Activated CD8-positive, alpha-beta T cell treated with anti-CD3 and anti-CD28 coated beads, Interleukin-2, amount 10 ng/mL, durations not matched to agents 7 days and 5 days (primary cell): ENCODE measurements around the gene B4GALT2. TPM values are rescaled to one million over a fixed set of nuclear protein-coding genes. Genes with fewer than 3 reads are reported as not detected.

Experiments used
- ATAC-seq: fragments of 150-1000 bp; cut with Tn5 transposase; one replicate; pipeline ENCODE4 v1.10.0; 2021; ENCODE audit warnings: moderate library complexity
- CTCF ChIA-PET: fragments of 350-600 bp; sonication (Branson Sonifier 250); formaldehyde crosslinking; loops from one replicate; lab custom pipeline; 2021; ENCODE audit warnings: antibody characterized with exemption; lab: Charles Lee
- POLR2A ChIA-PET: fragments of 350-600 bp; sonication (Branson Sonifier 250); formaldehyde crosslinking; loops from one replicate; lab custom pipeline; 2021; ENCODE audit warnings: antibody characterized with exemption; lab: Charles Lee
- DNase-seq: peaks from one replicate; pipeline ENCODE4 v3.0.0-alpha.2; 2020
- H3K27ac Mint-ChIP-seq: one replicate; pipeline ENCODE4 v1.8.0; 2021; ENCODE audit warnings: mild to moderate bottlenecking, mixed read lengths
- H3K27me3 Mint-ChIP-seq: one replicate; pipeline ENCODE4 v1.8.0; 2021; ENCODE audit warnings: low read depth, mixed read lengths
- H3K36me3 Mint-ChIP-seq: one replicate; pipeline ENCODE4 v1.8.0; 2021; ENCODE audit warnings: low read depth, mixed read lengths
- H3K4me1 Mint-ChIP-seq: one replicate; pipeline ENCODE4 v1.8.0; 2021; ENCODE audit warnings: low read depth, mixed read lengths
- H3K4me3 Mint-ChIP-seq: one replicate; pipeline ENCODE4 v1.8.0; 2021; ENCODE audit warnings: mild to moderate bottlenecking, mixed read lengths
- H3K9me3 Mint-ChIP-seq: one replicate; pipeline ENCODE4 v1.8.0; 2022; ENCODE audit warnings: mixed read lengths; ENCODE audit not compliant: insufficient read depth
- total RNA-seq, 2 experiments: library from RNA; stranded (reverse); gene quantifications; one replicate each; pipeline ENCODE4 v1.2.3, GENCODE V29; 2021

B4GALT2 gene
- total RNA-seq, 2 experiments from 2014 or later, result 20.1 to 20.2 TPM

GRCh38 chr1:43947061-43947873, 31.7 kb upstream of the B4GALT2 start:
- POLR2A ChIA-PET, result interaction anchor here (1.1 to 1.9 kb wide), 5 partner anchors 10 to 297 kb away, joined by 3 to 6 read pairs (median 5); partner anchors contain the start of genes ATP6V0B, DPH2 and KDM4A
- Mint-ChIP-seq H3K9me3 (no peaks in the 10 kb centered on the region), H3K27me3 (no peaks in the 10 kb centered on the region), H3K36me3 (peaks cover 6% of the 10 kb centered on the region), H3K4me1 (peaks cover 34% of the 10 kb centered on the region), H3K4me3 (peak overlapping the region; percentile 82), H3K27ac (peak overlapping the region; percentile 94)
- DNase-seq, result no peak
- ATAC-seq, result peak; percentile 18
- CTCF ChIA-PET, result interaction anchor here (0.7 to 10.1 kb wide), 11 partner anchors 9 to 493 kb away, joined by 3 to 148 read pairs (median 5); partner anchors contain the start of genes ARTN and HYI

GRCh38 chr1:43947874-43948437, 31.1 kb upstream of the B4GALT2 start:
- ChIA-PET CTCF (interaction anchor here (1.3 to 10.1 kb wide), 3 partner anchors 11 to 184 kb away, joined by 4 to 148 read pairs (median 5); partner anchors contain the start of gene ARTN), POLR2A (interaction anchor here (1.5 kb wide), 1 partner anchor 27 kb away, joined by 5 read pairs; the partner anchor contains the start of gene ATP6V0B)
- DNase-seq (no peak), ATAC-seq (no peak)
- H3K36me3 Mint-ChIP-seq, result peaks cover 6% of the 10 kb centered on the region
- peaks cover 34% of the 10 kb centered on the region for H3K4me1 Mint-ChIP-seq
- peak overlapping the region; percentile 82 for H3K4me3 Mint-ChIP-seq
- H3K27ac Mint-ChIP-seq, result peak overlapping the region; percentile 94
- no peaks in the 10 kb centered on the region for H3K27me3 Mint-ChIP-seq
- H3K9me3 Mint-ChIP-seq, result no peaks in the 10 kb centered on the region

GRCh38 chr1:43949678-43950077, 29.3 kb upstream of the B4GALT2 start:
- Mint-ChIP-seq H3K27ac (no peak overlapping the region), H3K4me1 (peaks cover 31% of the 10 kb centered on the region), H3K9me3 (no peaks in the 10 kb centered on the region), H3K4me3 (no peak overlapping the region), H3K27me3 (no peaks in the 10 kb centered on the region), H3K36me3 (peaks cover 6% of the 10 kb centered on the region)
- ATAC-seq (no peak), DNase-seq (no peak)
- CTCF ChIA-PET, result interaction anchor here (0.8 to 10.1 kb wide), 4 partner anchors 14 to 298 kb away, joined by 3 to 148 read pairs (median 6); partner anchors contain the start of genes ARTN and DPH2
- POLR2A ChIA-PET, result interaction anchor here (0.6 kb wide), 1 partner anchor 24 kb away, joined by 3 read pairs; no protein-coding TSS in a partner anchor

GRCh38 chr1:43951021-43951985, 27.7 kb upstream of the B4GALT2 start:
- H3K9me3 Mint-ChIP-seq, result no peaks in the 10 kb centered on the region
- ChIA-PET POLR2A (interaction anchor here (0.7 kb wide), 1 partner anchor 216 kb away, joined by 3 read pairs; no protein-coding TSS in a partner anchor), CTCF (interaction anchor here (2.4 to 10.1 kb wide), 2 partner anchors 16 to 188 kb away, joined by 8 to 148 read pairs; partner anchors contain the start of gene ARTN)
- ATAC-seq, result no peak
- H3K4me1 Mint-ChIP-seq, result peaks cover 16% of the 10 kb centered on the region
- H3K27me3 Mint-ChIP-seq, result no peaks in the 10 kb centered on the region
- no peak overlapping the region for H3K4me3 Mint-ChIP-seq
- no peak overlapping the region for H3K27ac Mint-ChIP-seq
- peaks cover 6% of the 10 kb centered on the region for H3K36me3 Mint-ChIP-seq
- DNase-seq, result no peak

GRCh38 chr1:43952731-43953346, 26.2 kb upstream of the B4GALT2 start:
- peaks cover 9% of the 10 kb centered on the region for H3K36me3 Mint-ChIP-seq
- POLR2A ChIA-PET, result no interaction called here
- no peak for DNase-seq
- CTCF ChIA-PET, result interaction anchor here (0.7 to 1.9 kb wide), 4 partner anchors 13 to 20 kb away, joined by 3 to 6 read pairs (median 4); partner anchors contain the start of gene ARTN
- H3K4me3 Mint-ChIP-seq, result no peak overlapping the region
- no peak overlapping the region for H3K27ac Mint-ChIP-seq
- H3K4me1 Mint-ChIP-seq, result peaks cover 11% of the 10 kb centered on the region
- no peaks in the 10 kb centered on the region for H3K9me3 Mint-ChIP-seq
- no peaks in the 10 kb centered on the region for H3K27me3 Mint-ChIP-seq
- no peak for ATAC-seq

GRCh38 chr1:43953361-43953760, 25.6 kb upstream of the B4GALT2 start:
- H3K36me3 Mint-ChIP-seq, result peaks cover 9% of the 10 kb centered on the region
- ChIA-PET POLR2A (no interaction called here), CTCF (interaction anchor here (0.9 to 1.9 kb wide), 3 partner anchors 14 to 20 kb away, joined by 3 to 6 read pairs (median 3); partner anchors contain the start of gene ARTN)
- no peaks in the 10 kb centered on the region for H3K9me3 Mint-ChIP-seq
- no peaks in the 10 kb centered on the region for H3K27me3 Mint-ChIP-seq
- ATAC-seq (no peak), DNase-seq (no peak)
- no peak overlapping the region for H3K27ac Mint-ChIP-seq
- H3K4me3 Mint-ChIP-seq, result no peak overlapping the region
- peaks cover 7% of the 10 kb centered on the region for H3K4me1 Mint-ChIP-seq

GRCh38 chr1:43954036-43954435, 25.0 kb upstream of the B4GALT2 start:
- Mint-ChIP-seq H3K4me1 (no peaks in the 10 kb centered on the region), H3K4me3 (no peak overlapping the region), H3K36me3 (peaks cover 12% of the 10 kb centered on the region), H3K27me3 (no peaks in the 10 kb centered on the region), H3K9me3 (no peaks in the 10 kb centered on the region), H3K27ac (no peak overlapping the region)
- POLR2A ChIA-PET, result no interaction called here
- DNase-seq (no peak), ATAC-seq (no peak)
- CTCF ChIA-PET, result interaction anchor here (0.9 to 1.9 kb wide), 3 partner anchors 13 to 21 kb away, joined by 3 to 6 read pairs (median 3); partner anchors contain the start of gene ARTN

GRCh38 chr1:43956234-43956633, 22.8 kb upstream of the B4GALT2 start:
- ATAC-seq, result no peak

GRCh38 chr1:43957407-43958040, 21.5 kb upstream of the B4GALT2 start:
- Mint-ChIP-seq H3K27me3 (no peaks in the 10 kb centered on the region), H3K4me3 (no peak overlapping the region), H3K27ac (no peak overlapping the region), H3K36me3 (peaks cover 15% of the 10 kb centered on the region), H3K9me3 (no peaks in the 10 kb centered on the region), H3K4me1 (peaks cover 4% of the 10 kb centered on the region)
- no peak for DNase-seq
- no peak for ATAC-seq
- CTCF ChIA-PET, result interaction anchor here (1.2 to 3.6 kb wide), 2 partner anchors 23 to 194 kb away, joined by 5 to 16 read pairs; partner anchors contain the start of gene ARTN
- POLR2A ChIA-PET, result interaction anchor here (1.3 kb wide), 1 partner anchor 10 kb away, joined by 3 read pairs; the partner anchor contains the start of gene IPO13

More at GRCh38 chr1:43956234-43956633, 22.8 kb upstream of the B4GALT2 start:
- no peak for DNase-seq
- CTCF ChIA-PET, result interaction anchor here (1.0 to 3.6 kb wide), 3 partner anchors 10 to 193 kb away, joined by 3 to 16 read pairs (median 9); partner anchors contain the start of genes ARTN and IPO13
- Mint-ChIP-seq H3K9me3 (no peaks in the 10 kb centered on the region), H3K4me1 (no peaks in the 10 kb centered on the region), H3K27me3 (no peaks in the 10 kb centered on the region), H3K4me3 (no peak overlapping the region), H3K36me3 (peaks cover 10% of the 10 kb centered on the region), H3K27ac (no peak overlapping the region)
- POLR2A ChIA-PET, result interaction anchor here (1.3 kb wide), 1 partner anchor 9 kb away, joined by 3 read pairs; the partner anchor contains the start of gene IPO13
